SK-N-SH (cell line): ENCODE data around the gene PCNX3.

ENCODE experiments used
- CTCF ChIP-seq: fragments of 200-600 bp; sonication (generic); IDR thresholded peaks from 2 replicates; pipeline ENCODE4 v1.6.1; 2017; ENCODE audit warnings: antibody characterized with exemption, mild to moderate bottlenecking, moderate library complexity
- EP300 ChIP-seq, 2 experiments: IDR thresholded peaks; 2 replicates each; pipeline versions ENCODE4 v1.4.0 to v1.6.1; 2012; ENCODE audit warnings: borderline replicate concordance in 1 of 2, low read depth in 1 of 2, low read length in 1 of 2
- EZH2phosphoT487 ChIP-seq: fragments of 200-600 bp; sonication (generic); IDR thresholded peaks from 2 replicates; pipeline ENCODE4 v1.6.1; 2017; ENCODE audit warnings: low read depth, mixed run types, mild to moderate bottlenecking, antibody characterized with exemption, moderate library complexity, borderline replicate concordance
- IRF3 ChIP-seq: fragments of 150-350 bp; IDR thresholded peaks from 2 replicates; pipeline ENCODE4 v1.6.1; 2016; ENCODE audit warnings: mild to moderate bottlenecking, low read depth, low read length
- JUND ChIP-seq: IDR thresholded peaks from 2 replicates; pipeline ENCODE4 v1.4.0; 2012
- MAX ChIP-seq: IDR thresholded peaks from 2 replicates; pipeline ENCODE4 v1.4.0; 2012; ENCODE audit warnings: low read depth
- NRF1 ChIP-seq: IDR thresholded peaks from 2 replicates; pipeline ENCODE4 v1.6.1; 2012; ENCODE audit warnings: low read depth, mild to moderate bottlenecking, low read length
- PBX3 ChIP-seq: IDR thresholded peaks from 2 replicates; pipeline ENCODE4; 2012
- POLR2AphosphoS5 ChIP-seq: IDR thresholded peaks from 2 replicates; pipeline ENCODE4 v1.6.1; 2012; ENCODE audit warnings: low read depth, low read length
- RAD21 ChIP-seq: IDR thresholded peaks from 2 replicates; pipeline ENCODE4 v1.6.1; 2012; ENCODE audit warnings: mild to moderate bottlenecking, low read length
- REST ChIP-seq: IDR thresholded peaks from 2 replicates; pipeline ENCODE4 v1.6.1; 2012; ENCODE audit warnings: mild to moderate bottlenecking, low read depth, low read length, moderate library complexity
- RFX5 ChIP-seq: IDR thresholded peaks from 2 replicates; pipeline ENCODE4 v1.6.1; 2012; ENCODE audit warnings: mild to moderate bottlenecking, improper control_type of control experiment, low read length
- TAF1 ChIP-seq: IDR thresholded peaks from 2 replicates; pipeline ENCODE4 v1.6.1; 2012; ENCODE audit warnings: low read depth, mild to moderate bottlenecking, low read length, moderate library complexity, borderline replicate concordance

GRCh38 chr11:65663639-65664200, 48.1 kb downstream of the PCNX3 start:
- TF ChIP-seq CTCF (no peak), POLR2AphosphoS5 (peak; percentile 27; the same call in 1 of the 2 replicates), EZH2phosphoT487 (no peak), REST (no peak), RAD21 (no peak), EP300 (IDR thresholded peaks at IDR 0.05; ENCODE audit: borderline replicate concordance in 1 of 2, low read depth in 1 of 2, low read length in 1 of 2) (no peak), JUND (no peak), IRF3 (no peak), NRF1 (no peak), RFX5 (no peak), TAF1 (no peak), MAX (no peak), PBX3 (no peak)
